Measurements from ENCODE around the gene EXOC7. TPM values are rescaled to one million over a fixed set of nuclear protein-coding genes. Genes with fewer than 3 reads are reported as not detected.

EXOC7 gene
- total RNA-seq, 2 donors from 2014 or later = 136 to 159 TPM

- Histone ChIP-seq H3K27me3 (replicated peaks; ENCODE audit: insufficient read depth) (no peaks in the 10 kb centered on the region), H3K4me1 (replicated peaks) (no peaks in the 10 kb centered on the region), H3K27ac (no peak overlapping the region), H3K4me3 (no peak overlapping the region), H3K36me3 (no peaks in the 10 kb centered on the region), H3K9me3 (no peaks in the 10 kb centered on the region)
- intact Hi-C loops (cut with DNase I) = no loop called here
- 92% methylated on average over 22 of the region's 22 CpGs for WGBS
- no peak for DNase-seq (ENCODE audit: low spot score)
- no peak for TF ChIP-seq POLR2AphosphoS5 (IDR thresholded peaks at IDR 0.05)
- TF ChIP-seq POLR2A (IDR thresholded peaks at IDR 0.05) = no peak
- TF ChIP-seq CTCF (IDR thresholded peaks at IDR 0.05) = no peak
Measured at GRCh38 chr17:76146053-76146851, 42.7 kb upstream of the EXOC7 start.

GRCh38 chr17:76145231-76146052, 41.9 kb upstream of the EXOC7 start:
- no peak for DNase-seq (ENCODE audit: low spot score)
- Histone ChIP-seq H3K27me3 (replicated peaks; ENCODE audit: insufficient read depth) (no peaks in the 10 kb centered on the region), H3K4me3 (no peak overlapping the region), H3K27ac (no peak overlapping the region), H3K36me3 (no peaks in the 10 kb centered on the region), H3K9me3 (no peaks in the 10 kb centered on the region), H3K4me1 (replicated peaks) (no peaks in the 10 kb centered on the region)
- WGBS = 68% methylated on average over 25 of the region's 25 CpGs
- intact Hi-C loops (cut with DNase I) = no loop called here
- TF ChIP-seq POLR2A (IDR thresholded peaks at IDR 0.05) = no peak
- no peak for TF ChIP-seq POLR2AphosphoS5 (IDR thresholded peaks at IDR 0.05)
- no peak for TF ChIP-seq CTCF (IDR thresholded peaks at IDR 0.05)

GRCh38 chr17:76142585-76143041, 39.0 kb upstream of the EXOC7 start:
- Histone ChIP-seq H3K36me3 (no peaks in the 10 kb centered on the region), H3K27me3 (replicated peaks; ENCODE audit: insufficient read depth) (no peaks in the 10 kb centered on the region), H3K27ac (no peak overlapping the region), H3K9me3 (no peaks in the 10 kb centered on the region), H3K4me1 (replicated peaks) (no peaks in the 10 kb centered on the region), H3K4me3 (no peak overlapping the region)
- no peak for DNase-seq (ENCODE audit: low spot score)
- 90% methylated on average over 6 of the region's 6 CpGs for WGBS
- TF ChIP-seq POLR2A (IDR thresholded peaks at IDR 0.05) (no peak), POLR2AphosphoS5 (IDR thresholded peaks at IDR 0.05) (no peak), CTCF (IDR thresholded peaks at IDR 0.05) (no peak)
- intact Hi-C loops (cut with DNase I) = no loop called here

GRCh38 chr17:76142039-76142584, 38.5 kb upstream of the EXOC7 start:
- Histone ChIP-seq H3K4me3 (no peak overlapping the region), H3K27me3 (replicated peaks; ENCODE audit: insufficient read depth) (no peaks in the 10 kb centered on the region), H3K36me3 (no peaks in the 10 kb centered on the region), H3K27ac (no peak overlapping the region), H3K4me1 (replicated peaks) (no peaks in the 10 kb centered on the region), H3K9me3 (no peaks in the 10 kb centered on the region)
- TF ChIP-seq POLR2A (IDR thresholded peaks at IDR 0.05) = no peak
- no peak for TF ChIP-seq CTCF (IDR thresholded peaks at IDR 0.05)
- no peak for TF ChIP-seq POLR2AphosphoS5 (IDR thresholded peaks at IDR 0.05)
- intact Hi-C loops (cut with DNase I) = no loop called here
- no peak for DNase-seq (ENCODE audit: low spot score)
- 68% methylated on average over 10 of the region's 10 CpGs for WGBS

All from prostate gland (tissue), 2 donors.